ENCODE data around the gene TSSK6.

- TF ChIP-seq LEF1 (IDR thresholded peaks at IDR 0.05; ENCODE audit: borderline replicate concordance) (no peak), ZNF384 (IDR thresholded peaks at IDR 0.05) (no peak), SUZ12 (IDR thresholded peaks at IDR 0.05) (no peak)
Measured at GRCh38 chr19:19529783-19530422, 14.6 kb upstream of the TSSK6 start.

All from HEK293T (cell line).